K562 (cell line): ENCODE measurements around the gene RPS10.

ENCODE experiments used
- CHD2 ChIP-seq: IDR thresholded peaks from 2 replicates; pipeline ENCODE4 v1.6.1; 2011; ENCODE audit warnings: low read depth, low read length
- CREB1 ChIP-seq, 2 experiments: sonication (generic) in 1 of 2; formaldehyde crosslinking in 1 of 2; IDR thresholded peaks; 2 replicates each; pipeline versions ENCODE4 v1.6.1 to v1.8.0; 2012 to 2022; ENCODE audit warnings: inconsistent platforms in 1 of 2, mild to moderate bottlenecking in 1 of 2, missing genetic modification reagents in 1 of 2, moderate library complexity in 1 of 2
- CREM ChIP-seq: IDR thresholded peaks from 2 replicates; pipeline ENCODE4 v1.6.1; 2014; ENCODE audit warnings: antibody characterized with exemption, low read depth
- HCFC1 ChIP-seq: IDR thresholded peaks from 2 replicates; pipeline ENCODE4 v1.6.1; 2012; ENCODE audit warnings: low read depth, low read length, improper control_type of control experiment
- HDAC2 ChIP-seq: fragments of 450-650 bp; IDR thresholded peaks from 2 replicates; pipeline ENCODE4 v1.6.1; 2016; ENCODE audit warnings: mild to moderate bottlenecking
- RBM17 ChIP-seq: fragments of 200-400 bp; formaldehyde crosslinking; IDR thresholded peaks from 2 replicates; pipeline ENCODE4 v1.6.1; 2017; ENCODE audit warnings: low read depth, mild to moderate bottlenecking, low read length, borderline replicate concordance
- TBL1XR1 ChIP-seq, 2 experiments: IDR thresholded peaks; 2 replicates each; pipeline ENCODE4 v1.6.1; 2012; ENCODE audit warnings: improper control_type of control experiment in 2 of 2, low read length in 2 of 2, mild to moderate bottlenecking in 1 of 2
- TF ChIP-seq, protein P1 (sequence below): fragments of 450-650 bp; formaldehyde crosslinking; IDR thresholded peaks from 2 replicates; pipeline ENCODE4 v1.4.0; 2020; ENCODE audit warnings: mild to moderate bottlenecking, mixed read lengths

DNA sequence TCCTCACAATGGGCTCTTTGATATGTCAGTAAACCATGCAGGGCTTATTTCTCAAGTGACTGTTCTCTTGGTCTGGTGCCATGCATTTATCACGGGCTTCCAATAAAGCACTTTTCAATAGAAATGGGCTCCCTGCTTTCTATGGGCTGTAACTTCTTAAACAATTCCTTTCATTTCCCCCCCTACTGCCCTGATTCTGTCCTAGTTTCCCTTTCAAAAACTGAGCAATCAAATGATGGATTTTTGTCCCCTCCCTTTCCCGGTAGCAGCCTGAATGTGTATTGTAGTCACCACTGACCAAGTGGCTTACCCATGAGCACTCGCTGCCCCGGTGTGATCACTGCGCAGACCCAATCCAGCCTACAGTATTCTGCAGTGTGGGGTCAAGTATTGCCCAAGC is 13.9 kb downstream of the RPS10 start:
- TF ChIP-seq RBM17 (no peak), HDAC2 (no peak), CHD2 (no peak), TBL1XR1 (IDR thresholded peaks at IDR 0.05; ENCODE audit: low read length in 2 of 2) (no peak), CREB1 (IDR thresholded peaks at IDR 0.05) (no peak), CREB1 (CRISPR knock-in tag; IDR thresholded peaks at IDR 0.05) (no peak), HCFC1 (no peak), CREM (no peak)
- TF ChIP-seq, protein P1, sequence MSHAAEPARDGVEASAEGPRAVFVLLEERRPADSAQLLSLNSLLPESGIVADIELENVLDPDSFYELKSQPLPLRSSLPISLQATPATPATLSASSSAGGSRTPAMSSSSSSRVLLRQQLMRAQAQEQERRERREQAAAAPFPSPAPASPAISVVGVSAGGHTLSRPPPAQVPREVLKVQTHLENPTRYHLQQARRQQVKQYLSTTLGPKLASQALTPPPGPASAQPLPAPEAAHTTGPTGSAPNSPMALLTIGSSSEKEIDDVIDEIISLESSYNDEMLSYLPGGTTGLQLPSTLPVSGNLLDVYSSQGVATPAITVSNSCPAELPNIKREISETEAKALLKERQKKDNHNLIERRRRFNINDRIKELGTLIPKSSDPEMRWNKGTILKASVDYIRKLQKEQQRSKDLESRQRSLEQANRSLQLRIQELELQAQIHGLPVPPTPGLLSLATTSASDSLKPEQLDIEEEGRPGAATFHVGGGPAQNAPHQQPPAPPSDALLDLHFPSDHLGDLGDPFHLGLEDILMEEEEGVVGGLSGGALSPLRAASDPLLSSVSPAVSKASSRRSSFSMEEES (CRISPR knock-in tag) = no peak
